ENCODE measurements around the gene RBKS.

Gene RBKS

DNA sequence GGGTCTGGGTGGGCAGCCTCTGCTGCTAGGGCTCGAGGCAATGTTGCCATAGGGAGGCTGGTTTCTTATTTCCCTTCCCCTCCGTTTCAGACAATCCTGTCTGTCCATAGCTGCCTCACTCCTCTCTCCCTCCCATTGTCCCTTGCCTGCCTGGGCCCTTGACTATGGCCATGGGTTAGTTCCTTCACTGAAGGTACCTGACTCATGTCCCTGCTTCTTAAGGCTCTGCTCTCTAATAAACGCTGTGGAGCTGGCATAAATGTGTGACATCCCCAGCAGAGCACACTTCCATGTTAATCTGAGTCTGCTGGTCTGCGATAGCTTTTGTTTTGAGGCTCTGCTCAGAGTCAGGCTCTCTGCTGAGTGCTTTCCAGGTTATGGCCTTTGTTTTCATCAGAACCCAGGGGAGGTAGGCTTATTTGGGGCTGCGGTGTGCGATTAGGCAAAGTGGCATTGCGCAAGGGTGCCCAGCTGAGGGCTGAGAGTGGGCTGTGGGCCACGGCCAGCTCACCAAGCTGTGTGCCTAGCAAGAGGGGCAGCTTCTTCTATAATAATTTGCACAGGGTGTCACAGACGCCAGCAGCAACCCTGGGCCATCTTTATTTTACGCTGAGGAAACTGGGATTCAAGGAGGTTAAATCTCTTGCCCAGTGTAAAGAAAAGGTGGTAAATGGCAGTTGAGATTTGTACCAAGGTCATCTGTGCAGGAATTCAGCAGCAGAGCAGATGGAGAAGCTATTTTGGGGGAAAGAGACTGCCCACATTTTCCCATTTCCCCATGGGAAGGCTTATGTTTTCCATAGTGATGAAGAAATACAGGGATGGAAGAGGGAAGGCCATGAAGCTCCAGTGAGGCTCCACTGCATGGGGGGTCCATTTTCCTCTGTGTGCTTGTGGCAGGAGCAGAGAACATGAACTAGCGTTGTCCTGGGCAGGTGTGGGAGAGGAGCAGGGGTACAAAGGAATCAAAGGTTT, 93.1 kb downstream of the RBKS start:
- peak; percentile 83 for DNase-seq

- DNase-seq: peak; percentile 21
These were observed 94.3 kb downstream of the RBKS start for GRCh38 chr2:27795868-27796277.

DNA sequence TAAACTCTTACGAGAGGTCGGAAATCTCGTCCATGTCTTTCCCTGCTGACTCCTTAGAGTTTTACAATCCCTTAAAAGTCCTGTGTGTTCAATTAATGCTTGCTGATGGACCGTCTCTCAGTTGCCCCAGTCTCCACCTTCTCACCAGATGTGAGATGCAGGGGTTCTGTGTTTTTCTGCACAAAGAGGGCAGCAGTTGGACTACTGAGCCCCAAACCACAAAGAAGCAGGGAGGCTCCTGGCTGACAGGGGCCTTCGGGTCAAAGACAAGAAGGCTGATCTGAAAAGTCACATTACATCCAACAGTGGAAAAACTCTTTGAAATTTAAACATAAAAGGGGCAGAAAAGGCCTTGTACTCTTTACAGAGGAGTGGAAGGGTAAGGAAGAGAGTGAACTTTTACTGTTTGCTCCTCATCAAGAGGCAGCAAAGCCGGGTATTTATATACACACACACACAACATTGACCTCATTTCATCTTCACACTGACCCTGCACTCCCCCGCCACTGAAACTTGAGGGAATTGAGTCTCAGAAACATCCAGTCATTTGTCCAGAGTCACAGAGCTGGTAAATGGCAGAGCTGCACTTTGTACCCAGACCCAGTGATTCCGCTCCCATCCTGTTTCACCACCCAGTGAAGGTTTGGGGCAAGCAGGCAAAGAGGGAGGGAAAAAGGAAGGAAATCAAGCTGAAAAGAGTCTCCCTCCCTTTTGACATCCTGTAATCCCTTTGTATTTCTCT, 94.9 kb downstream of the RBKS start:
- no peak for DNase-seq

GRCh38 chr2:27792759-27793158, 97.4 kb downstream of the RBKS start:
- peak; percentile 48 for DNase-seq

- no peak for DNase-seq
These were observed 99.4 kb downstream of the RBKS start for GRCh38 chr2:27790796-27791195.

DNA sequence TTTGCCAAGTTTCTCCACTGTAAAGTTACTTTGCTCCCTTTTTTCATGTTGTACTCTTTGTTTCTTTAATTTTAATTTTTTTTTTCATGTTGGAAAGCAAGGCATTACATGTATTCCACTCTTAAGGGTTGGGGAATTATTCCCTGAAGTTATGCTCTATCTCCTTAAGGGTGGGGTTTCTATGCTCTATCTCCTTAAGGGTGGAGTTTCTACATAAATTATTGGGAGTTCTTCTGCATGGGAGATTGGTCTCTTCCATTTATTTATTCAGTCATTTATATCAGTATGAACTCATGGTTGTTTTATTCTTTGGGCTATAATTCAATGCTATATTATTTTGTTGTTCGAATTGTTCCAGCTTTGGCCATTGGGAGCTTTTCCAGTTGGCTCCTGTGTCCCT, 107.5 kb downstream of the RBKS start:
- DNase-seq: no peak

GRCh38 chr2:27781496-27781895, 108.7 kb downstream of the RBKS start:
- no peak for DNase-seq

GRCh38 chr2:27779417-27780055, 110.7 kb downstream of the RBKS start:
- DNase-seq: no peak

DNA sequence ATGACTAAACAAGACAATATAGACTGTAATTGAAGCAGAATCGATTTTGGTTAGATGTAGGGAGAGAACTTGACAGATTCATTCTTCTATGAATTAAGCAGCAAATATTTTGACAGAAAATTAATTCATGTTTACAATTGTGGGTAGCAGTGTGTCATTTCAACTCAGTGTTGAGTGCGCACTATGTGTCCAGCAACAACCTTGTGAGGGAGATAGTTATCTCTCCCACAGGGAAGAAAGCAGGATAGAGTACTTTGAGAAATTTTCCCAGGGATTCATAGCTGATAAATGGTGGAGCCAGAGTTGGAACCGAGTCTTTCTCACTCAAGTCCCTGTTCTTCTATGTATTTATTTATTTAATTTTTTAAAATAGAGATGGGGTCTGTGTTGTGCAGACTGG, 113.5 kb downstream of the RBKS start:
- no peak for DNase-seq

DNA sequence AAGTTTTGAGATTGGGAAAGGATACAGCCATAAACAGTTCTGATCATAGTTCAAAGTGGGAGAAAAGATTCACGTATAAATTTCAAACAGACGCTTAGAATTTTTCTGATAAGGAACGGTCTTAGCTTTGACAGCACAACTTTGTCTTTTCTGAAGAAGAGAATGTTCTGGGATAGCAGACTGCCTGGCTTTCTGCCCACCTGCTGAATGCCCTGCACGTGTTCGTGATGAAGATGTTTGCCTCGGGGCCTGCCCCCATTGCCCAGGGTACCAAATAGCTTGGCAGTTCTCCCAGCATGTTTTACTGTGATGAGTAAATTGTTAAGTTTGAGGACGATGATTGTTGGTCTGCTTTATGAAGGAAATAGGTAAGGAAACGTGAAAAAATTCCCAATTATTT, 114.1 kb downstream of the RBKS start:
- no peak for DNase-seq

- DNase-seq: peak; percentile 45
These were observed 116.2 kb downstream of the RBKS start for GRCh38 chr2:27773959-27774358.

- DNase-seq: peak; percentile 67
These were observed 117.4 kb downstream of the RBKS start for GRCh38 chr2:27772804-27773203.

DNA sequence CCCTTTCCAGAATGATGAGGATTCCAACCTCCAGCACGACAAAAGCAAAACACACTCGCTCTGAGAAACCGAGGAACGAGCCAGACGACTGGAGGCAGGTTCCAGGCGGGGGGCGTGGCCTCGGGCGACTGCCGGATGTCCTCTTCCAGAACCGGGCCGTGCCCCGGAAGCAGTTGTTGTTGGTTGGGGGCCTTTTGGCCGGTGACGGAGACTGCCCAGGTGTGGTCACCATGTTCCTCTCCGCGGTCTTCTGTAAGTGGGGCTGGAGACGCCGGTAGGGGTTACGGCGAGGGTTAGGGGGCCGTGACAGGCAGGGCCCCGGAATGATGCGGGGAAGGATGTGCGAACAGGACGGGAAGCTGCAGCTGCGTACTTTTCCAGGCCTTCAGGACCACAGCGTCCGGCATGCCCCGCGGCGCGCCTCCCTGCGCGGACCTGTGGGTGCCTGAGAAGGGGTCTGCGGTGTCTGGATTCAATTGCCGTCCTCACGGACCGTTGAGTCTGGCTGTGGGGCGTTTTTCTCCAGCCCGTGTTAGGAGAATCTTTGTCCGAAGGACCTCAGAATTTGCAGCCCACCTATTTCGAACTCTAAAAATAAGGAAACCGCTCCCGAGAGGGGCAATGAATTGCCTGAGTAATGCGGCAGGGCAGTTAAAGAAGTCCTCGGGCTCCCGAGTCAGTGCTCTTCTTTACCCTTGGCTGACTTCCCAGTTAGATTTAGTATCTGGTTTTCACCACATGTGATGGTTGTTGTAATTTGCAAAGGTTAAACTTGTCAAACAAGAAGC, 118.4 kb downstream of the RBKS start, which contains the start of gene MRPL33:
Gene MRPL33, plus strand, starts transcription at position 172 of the 788 bp plus-strand sequence. Its CDS starts 59 bp downstream, at position 231.
- DNase-seq: peak; percentile 92

GRCh38 chr2:27771202-27771547, 119.0 kb downstream of the RBKS start:
- DNase-seq: no peak

DNA sequence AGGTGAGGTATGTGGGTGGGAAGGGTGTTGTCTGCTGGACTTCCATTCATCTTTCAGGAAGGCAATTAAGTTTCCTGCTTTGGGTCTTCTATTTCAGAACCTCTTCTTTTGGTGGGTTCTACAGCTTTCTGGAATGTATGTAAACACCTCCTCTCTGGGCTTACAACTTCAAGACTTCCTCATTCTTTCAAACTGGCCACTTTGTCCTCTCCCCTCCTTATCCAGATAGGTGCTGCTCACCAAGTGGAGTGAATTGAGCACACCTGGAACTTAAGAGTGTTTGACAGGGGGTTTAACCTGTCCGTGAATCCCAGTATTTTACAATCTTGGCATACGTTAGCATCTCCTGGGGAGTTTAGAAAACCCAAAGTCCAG, 123.9 kb downstream of the RBKS start:
- no peak for DNase-seq

- no peak for DNase-seq
These were observed 124.4 kb downstream of the RBKS start for GRCh38 chr2:27765621-27766286.

- DNase-seq: peak; percentile 91
These were observed 125.7 kb downstream of the RBKS start for GRCh38 chr2:27764526-27764925.

DNA sequence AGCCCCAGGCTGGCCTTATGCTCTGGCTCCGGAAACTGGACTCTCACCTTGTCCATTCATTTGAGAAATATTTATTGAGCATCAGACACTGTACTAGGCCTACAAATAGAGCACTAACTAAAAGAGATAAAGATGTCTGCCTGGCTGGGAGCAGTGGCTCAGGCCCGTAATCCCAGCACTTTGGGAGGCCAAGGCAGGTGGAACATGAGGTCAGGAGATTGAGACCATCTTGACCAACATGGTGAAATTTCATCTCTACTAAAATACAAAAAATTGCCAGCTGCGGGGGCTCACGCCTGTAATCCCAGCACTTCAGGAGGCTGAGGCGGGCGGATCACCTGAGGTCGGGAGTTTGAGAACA, 126.3 kb downstream of the RBKS start:
- no peak for DNase-seq

- DNase-seq: no peak
These were observed 127.0 kb downstream of the RBKS start for GRCh38 chr2:27762951-27763906.

GRCh38 chr2:27756544-27757498, 133.4 kb downstream of the RBKS start:
- DNase-seq: peak; percentile 97
